Left lung (tissue), 10 donors: Measurements from ENCODE around the gene VAC14. TPM values are rescaled to one million over a fixed set of nuclear protein-coding genes. Genes with fewer than 3 reads are reported as not detected.
A peak's percentile ranks its signal among the peaks of the same experiment; 100 is the strongest.

Source experiments
- ATAC-seq: fragments of 200-7000 bp; cut with Tn5 transposase; one replicate; pipeline ENCODE4 v1.9.1; 2020; ENCODE audit warnings: moderate library complexity
- DNase-seq, 4 donors: peaks; one replicate each; pipeline ENCODE4 v3.0.0-alpha.2; 2013 to 2020
- H3K27ac ChIP-seq, 2 donors: fragments of 200-600 bp; sonication (generic) in 1 of 2; one replicate each; pipeline versions ENCODE4 v1.5.0 to v1.8.0; 2020 to 2021
- H3K27me3 ChIP-seq, 2 donors: fragments of 200-600 bp; sonication (generic) in 1 of 2; one replicate each; pipeline versions ENCODE4 v1.5.0 to v1.8.0; 2020 to 2021
- H3K36me3 ChIP-seq, 2 donors: fragments of 200-600 bp; sonication (generic) in 1 of 2; one replicate each; pipeline versions ENCODE4 v1.5.0 to v1.8.0; 2020 to 2021
- H3K4me1 ChIP-seq, 2 donors: fragments of 200-600 bp; one replicate each; pipeline ENCODE4 v1.8.0; 2021
- H3K4me3 ChIP-seq, 2 donors: fragments of 200-600 bp; sonication (generic) in 1 of 2; one replicate each; pipeline versions ENCODE4 v1.5.0 to v1.8.0; 2020 to 2021; ENCODE audit warnings: mild to moderate bottlenecking in 1 of 2
- H3K9me3 ChIP-seq, 2 donors: fragments of 200-600 bp; sonication (generic) in 1 of 2; one replicate each; pipeline versions ENCODE4 v1.5.0 to v1.8.0; 2020 to 2021
- intact Hi-C, 2 donors: fragments of 100-400 bp; cut with DNase I; formaldehyde crosslinking; loops; one replicate each; pipeline versions ENCODE4 v1.11.2 to v1.14.2; 2022
- polyA plus RNA-seq, 6 donors: library from polyadenylated mRNA; unstranded; fragments of 120-200 nt; gene quantifications; one replicate each; pipeline ENCODE4 v1.2.1, GENCODE V29; 2013; ENCODE audit not compliant: insufficient read length in 6 of 6
- total RNA-seq, 2 donors: library from RNA; stranded (reverse); fragmentation: NEBNext Ultra II Directional; extraction: Animal tissue kit (Norgen Biotek cat#: 25700); gene quantifications; one replicate each; pipeline ENCODE4 v1.2.1, GENCODE V29; 2021
- TF ChIP-seq, protein P1 (sequence below), 2 donors: fragments of 200-600 bp; sonication (generic) in 1 of 2; IDR thresholded peaks; one replicate each; pipeline versions ENCODE4 v1.5.0 to v1.8.0; 2021; ENCODE audit warnings: antibody characterized with exemption in 2 of 2
- donor health status: DM: no; HTN: yes; CAD: no.
- donor health status: DM: no; HTN: no; CAD: no.

Gene VAC14
- total and polyA plus RNA-seq, 8 donors = 22.2 to 53.2 (median 29.2) TPM

DNA sequence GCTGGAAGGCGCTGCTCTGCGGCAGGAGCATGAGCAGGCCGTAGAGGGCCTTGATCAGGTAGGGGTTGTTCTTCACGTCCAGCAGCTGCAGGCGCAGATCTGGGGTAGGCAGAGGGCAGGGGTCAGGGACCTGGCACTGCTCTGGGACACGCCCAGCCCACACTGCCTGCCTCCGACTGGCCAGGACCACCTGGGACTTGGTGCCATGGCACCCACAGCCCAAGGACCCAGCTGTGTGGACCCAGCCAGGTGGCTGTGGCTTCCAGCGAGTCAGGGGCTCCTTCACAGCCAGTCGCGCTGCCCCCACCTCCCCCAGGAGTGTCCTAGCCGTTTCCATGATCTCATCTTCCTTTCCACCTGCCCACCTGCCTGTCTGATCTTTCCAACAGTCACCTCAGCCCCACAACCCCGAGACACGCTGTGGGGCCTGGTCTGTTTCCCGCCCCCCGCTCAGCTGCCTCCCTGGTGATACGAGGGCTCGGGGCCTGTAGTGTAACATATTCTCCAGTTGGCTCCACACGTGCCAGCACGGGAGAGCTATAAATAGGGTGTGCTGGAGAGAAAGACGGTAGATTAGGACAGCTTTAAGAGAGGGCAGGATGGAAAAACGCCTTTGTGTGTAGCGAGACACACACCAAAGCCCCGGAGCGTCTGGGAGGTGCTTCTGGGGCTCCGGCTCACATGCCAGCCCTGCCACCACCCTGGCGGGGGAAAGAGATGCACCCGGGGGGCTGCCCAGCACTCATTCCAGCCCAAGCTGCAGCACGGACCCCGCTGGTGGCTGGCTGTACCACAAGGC lies 107.9 kb downstream of the VAC14 start:
- Histone ChIP-seq H3K36me3 (peaks cover 0 to 21% of the 10 kb centered on the region in 2 donors), H3K27me3 (no peaks in the 10 kb centered on the region), H3K4me1 (peaks cover 64 to 90% of the 10 kb centered on the region in 2 donors), H3K4me3 (no peak overlapping the region), H3K9me3 (no peaks in the 10 kb centered on the region), H3K27ac (peak overlapping the region in 1 of 2 donors; percentile 87)
- TF ChIP-seq, protein P1, sequence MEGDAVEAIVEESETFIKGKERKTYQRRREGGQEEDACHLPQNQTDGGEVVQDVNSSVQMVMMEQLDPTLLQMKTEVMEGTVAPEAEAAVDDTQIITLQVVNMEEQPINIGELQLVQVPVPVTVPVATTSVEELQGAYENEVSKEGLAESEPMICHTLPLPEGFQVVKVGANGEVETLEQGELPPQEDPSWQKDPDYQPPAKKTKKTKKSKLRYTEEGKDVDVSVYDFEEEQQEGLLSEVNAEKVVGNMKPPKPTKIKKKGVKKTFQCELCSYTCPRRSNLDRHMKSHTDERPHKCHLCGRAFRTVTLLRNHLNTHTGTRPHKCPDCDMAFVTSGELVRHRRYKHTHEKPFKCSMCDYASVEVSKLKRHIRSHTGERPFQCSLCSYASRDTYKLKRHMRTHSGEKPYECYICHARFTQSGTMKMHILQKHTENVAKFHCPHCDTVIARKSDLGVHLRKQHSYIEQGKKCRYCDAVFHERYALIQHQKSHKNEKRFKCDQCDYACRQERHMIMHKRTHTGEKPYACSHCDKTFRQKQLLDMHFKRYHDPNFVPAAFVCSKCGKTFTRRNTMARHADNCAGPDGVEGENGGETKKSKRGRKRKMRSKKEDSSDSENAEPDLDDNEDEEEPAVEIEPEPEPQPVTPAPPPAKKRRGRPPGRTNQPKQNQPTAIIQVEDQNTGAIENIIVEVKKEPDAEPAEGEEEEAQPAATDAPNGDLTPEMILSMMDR (IDR thresholded peaks at IDR 0.05) = no peak
- intact Hi-C loops = no loop called here
- no peak for ATAC-seq
- peak in 1 of 4 donors; percentile 68 for DNase-seq

DNA sequence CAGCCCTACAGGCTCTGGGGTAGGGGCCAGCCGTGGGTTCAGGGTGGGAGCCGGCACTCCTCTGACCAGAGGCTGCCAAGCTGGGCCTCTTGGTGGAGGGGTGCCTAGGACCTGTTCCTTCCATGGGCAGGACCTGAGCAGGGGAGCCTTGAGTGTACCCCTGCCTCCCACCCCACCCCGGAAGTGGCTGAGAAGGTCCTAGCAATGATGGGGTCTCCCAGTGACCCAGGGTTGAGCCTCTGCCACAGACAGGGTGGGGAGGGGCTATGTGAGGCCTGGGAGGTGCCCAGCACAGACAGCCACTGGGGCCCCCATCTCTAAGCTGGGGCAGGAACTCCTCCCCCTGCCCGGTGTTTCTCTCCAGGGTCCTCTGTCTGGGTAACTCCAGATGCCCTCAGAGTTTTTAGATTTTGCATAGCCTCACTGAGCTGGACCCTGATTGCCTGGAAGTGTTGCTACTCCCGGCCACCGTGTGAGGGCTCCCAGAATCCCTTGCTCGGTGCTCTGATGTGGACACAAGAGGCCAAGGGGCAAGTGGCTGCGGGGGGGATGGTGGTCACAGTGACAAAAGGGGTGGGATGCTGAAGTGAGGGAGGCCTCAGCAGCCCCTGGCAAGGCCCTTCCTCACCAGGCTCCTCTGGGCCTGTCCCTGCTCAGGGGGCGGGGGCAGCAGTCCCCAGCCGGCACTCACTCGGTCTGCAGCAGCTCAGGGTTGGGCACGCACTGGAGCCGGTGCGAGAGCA lies 108.7 kb downstream of the VAC14 start:
- TF ChIP-seq, protein P1 (IDR thresholded peaks at IDR 0.05) = no peak
- H3K4me3 ChIP-seq = no peak overlapping the region
- no peaks in the 10 kb centered on the region for H3K9me3 ChIP-seq
- no peaks in the 10 kb centered on the region for H3K27me3 ChIP-seq
- peak overlapping the region; percentile 66 to 87 for H3K27ac ChIP-seq
- peaks cover 64 to 90% of the 10 kb centered on the region in 2 donors for H3K4me1 ChIP-seq
- DNase-seq = peak in 1 of 4 donors; percentile 67
- intact Hi-C loops = no loop called here
- no peak for ATAC-seq
- peaks cover 0 to 16% of the 10 kb centered on the region in 2 donors for H3K36me3 ChIP-seq

DNA sequence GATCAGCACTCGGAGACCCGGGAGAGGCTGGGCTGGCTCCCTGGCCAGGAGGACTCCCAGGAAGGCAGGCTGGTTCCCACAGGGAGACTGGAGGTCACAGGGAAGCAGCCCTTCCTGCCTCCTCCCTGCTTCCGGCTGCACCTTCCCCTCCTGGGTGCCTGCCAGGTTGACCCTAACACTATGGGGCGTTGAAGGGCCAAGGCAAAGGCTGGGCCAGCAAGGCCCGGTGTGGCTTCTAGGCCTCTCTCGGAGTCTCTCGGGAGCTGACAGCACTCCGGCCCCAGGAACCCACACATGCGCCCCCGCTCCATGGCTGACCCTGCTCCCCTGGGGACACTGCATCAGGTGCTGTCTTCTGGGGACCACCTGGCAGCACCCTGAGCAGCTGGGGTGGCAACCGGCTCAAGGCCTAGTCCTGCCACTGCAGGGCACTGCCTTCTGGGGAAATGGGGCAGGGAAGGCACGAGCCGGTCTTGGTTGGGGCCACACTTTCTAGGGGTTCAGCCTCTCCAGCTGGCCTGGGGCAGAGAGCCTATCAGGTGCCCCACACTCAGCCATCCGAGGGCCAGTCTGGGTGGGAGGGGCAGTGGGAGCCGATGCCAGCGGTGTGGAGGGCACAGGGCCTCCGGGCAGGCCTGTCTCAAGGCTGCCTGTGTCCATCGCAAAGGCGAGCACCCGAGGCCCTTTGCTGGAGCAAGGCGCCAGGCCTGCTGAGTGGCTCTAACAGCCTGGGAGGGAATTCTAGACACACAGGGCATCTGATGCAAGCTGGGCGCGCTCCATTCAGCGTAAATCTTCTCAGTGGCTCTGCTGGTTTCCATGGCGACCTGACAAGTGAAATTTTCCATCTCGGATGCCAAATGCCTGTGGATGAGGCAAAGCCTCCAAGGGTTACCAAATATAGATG lies 109.5 kb downstream of the VAC14 start:
- Histone ChIP-seq H3K4me1 (peaks cover 63 to 88% of the 10 kb centered on the region in 2 donors), H3K4me3 (no peak overlapping the region), H3K36me3 (peaks cover 0 to 16% of the 10 kb centered on the region in 2 donors), H3K27me3 (peaks cover 0 to under 1% of the 10 kb centered on the region in 2 donors), H3K27ac (peak overlapping the region; percentile 66 to 87), H3K9me3 (no peaks in the 10 kb centered on the region)
- intact Hi-C loops = no loop called here
- no peak for ATAC-seq
- TF ChIP-seq, protein P1 (IDR thresholded peaks at IDR 0.05) = no peak
- DNase-seq = peak; percentile 75 to 88 (median 80)

DNA sequence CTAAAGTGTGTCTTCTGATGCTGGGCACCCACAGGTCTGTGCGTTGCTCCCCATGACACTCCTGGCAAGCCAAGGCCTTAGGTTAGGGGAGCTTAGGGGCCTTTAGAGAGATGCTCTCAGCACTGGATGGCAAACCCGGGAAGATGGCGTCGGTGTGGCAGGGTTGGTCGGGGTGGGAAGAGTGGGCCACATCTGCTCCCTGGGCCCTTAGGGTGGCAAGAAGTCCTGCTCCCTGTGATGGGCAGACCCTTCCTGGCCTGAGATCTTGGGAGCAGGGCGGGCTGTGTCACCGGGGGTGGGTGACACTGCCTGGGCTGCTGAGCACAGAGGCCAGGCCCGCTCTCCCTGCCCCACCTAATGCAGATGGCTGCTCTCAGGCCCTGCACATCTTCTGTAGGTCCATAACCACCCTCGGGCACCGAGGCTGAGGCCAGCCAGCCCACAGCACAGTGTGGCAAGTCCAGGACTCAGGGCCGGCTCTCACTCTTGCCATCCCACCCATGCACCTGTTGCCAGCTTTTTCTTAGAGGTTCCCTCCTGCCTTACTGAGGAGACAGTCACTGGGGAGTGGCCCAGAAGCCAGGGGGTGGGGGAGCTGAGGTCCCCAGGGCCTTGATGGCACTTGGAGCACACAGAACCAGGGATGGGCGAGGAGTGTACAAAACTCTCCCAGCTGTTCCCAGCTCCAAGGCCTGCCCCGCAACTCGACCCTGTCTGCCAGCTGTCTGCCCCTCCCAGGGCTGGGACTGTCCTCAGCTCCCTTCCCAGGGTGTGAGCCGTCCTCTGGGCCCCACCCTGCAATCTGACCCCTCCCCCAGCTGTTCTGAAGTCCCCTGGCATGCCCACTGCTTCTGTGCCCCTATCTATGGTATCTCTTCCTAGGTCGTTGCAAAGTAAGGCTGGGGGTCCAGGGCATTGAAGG lies 110.7 kb downstream of the VAC14 start:
- no peaks in the 10 kb centered on the region for H3K9me3 ChIP-seq
- ATAC-seq (no peak), DNase-seq (no peak)
- H3K4me1 ChIP-seq = peaks cover 55 to 84% of the 10 kb centered on the region in 2 donors
- TF ChIP-seq, protein P1 (IDR thresholded peaks at IDR 0.05) = no peak
- peaks cover 0 to 11% of the 10 kb centered on the region in 2 donors for H3K27me3 ChIP-seq
- H3K27ac ChIP-seq = peak overlapping the region; percentile 73 to 75
- H3K4me3 ChIP-seq = no peak overlapping the region
- H3K36me3 ChIP-seq = peaks cover 0 to 12% of the 10 kb centered on the region in 2 donors
- intact Hi-C loops = loop anchor here in 1 of 2 donors (10.0 kb wide), 1 partner anchor 45 kb away; no protein-coding TSS in a partner anchor
